Stimulated activated CD4-positive, alpha-beta T cell treated with anti-CD3 and anti-CD28 coated beads, Interleukin-4, amount 100 ng/mL, for 4 hours (primary cell): ENCODE measurements around the gene LGALS12.
"Not testable (repeated sequence)": the region's sequence is repeated elsewhere in the genome, so short reads cannot be mapped to it uniquely, and the experiment has no call there.

Source experiments
- DNase-seq, 2 experiments: peaks; one replicate each; pipeline ENCODE4 v3.0.0-alpha.2; 2020

Gene LGALS12

DNA sequence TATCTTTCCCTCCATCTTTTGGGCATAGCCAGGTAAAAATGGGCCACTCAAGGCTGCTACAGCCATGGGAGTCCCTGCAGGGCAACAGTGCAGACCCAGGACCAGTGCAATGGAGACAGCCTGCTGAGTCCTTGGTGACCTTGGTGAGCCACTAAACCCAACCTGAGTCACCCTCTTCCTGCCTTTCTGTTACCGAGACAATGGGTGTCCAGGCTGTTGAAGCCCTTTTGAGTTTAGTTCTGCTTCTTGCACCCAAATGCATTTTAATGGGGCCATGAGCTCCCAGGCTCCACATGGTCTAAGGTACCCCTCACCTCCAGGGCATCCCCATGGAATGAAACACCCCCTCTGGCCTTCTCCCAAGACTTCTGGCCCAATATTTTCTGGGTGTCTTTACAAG is 29.9 kb downstream of the LGALS12 start:
- DNase-seq: no peak

DNA sequence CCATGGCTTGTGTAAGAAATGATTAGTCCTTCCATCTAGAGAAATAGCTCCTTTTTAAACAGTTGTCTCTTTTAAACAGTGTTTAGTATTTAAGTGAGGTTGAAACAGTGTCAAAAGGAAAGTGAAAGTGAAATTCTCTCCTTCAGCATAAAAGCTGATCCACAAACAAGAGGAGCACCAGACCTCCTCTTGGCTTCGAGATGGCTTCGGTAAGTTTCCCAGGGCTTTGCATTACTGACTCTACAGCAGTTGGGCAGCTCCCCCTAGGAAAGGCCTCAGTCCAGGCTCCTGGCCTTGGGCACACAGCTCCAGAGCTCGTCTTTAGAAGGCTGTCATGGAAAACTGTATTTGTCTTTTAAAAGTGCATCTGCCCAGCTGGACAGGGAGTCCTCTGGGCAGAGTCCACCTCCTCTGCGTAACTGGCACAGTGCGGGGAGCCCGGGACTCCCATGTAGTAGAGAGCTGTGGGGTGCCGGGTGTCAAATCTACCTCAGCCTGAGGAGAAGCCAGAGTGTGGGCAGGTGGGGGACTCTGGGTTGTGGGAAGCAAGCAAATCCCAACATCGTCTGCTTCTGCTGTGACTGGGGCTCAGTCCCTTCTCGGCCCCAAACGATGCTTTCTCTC is 30.9 kb downstream of the LGALS12 start, which contains the start of gene PLAAT4:
TSS of gene PLAAT4 (plus strand) at position 140 of the 624 bp plus-strand sequence. CDS start at position 201, 61 bp downstream.
- peak in 1 of 2 experiments; percentile 26 for DNase-seq

DNA sequence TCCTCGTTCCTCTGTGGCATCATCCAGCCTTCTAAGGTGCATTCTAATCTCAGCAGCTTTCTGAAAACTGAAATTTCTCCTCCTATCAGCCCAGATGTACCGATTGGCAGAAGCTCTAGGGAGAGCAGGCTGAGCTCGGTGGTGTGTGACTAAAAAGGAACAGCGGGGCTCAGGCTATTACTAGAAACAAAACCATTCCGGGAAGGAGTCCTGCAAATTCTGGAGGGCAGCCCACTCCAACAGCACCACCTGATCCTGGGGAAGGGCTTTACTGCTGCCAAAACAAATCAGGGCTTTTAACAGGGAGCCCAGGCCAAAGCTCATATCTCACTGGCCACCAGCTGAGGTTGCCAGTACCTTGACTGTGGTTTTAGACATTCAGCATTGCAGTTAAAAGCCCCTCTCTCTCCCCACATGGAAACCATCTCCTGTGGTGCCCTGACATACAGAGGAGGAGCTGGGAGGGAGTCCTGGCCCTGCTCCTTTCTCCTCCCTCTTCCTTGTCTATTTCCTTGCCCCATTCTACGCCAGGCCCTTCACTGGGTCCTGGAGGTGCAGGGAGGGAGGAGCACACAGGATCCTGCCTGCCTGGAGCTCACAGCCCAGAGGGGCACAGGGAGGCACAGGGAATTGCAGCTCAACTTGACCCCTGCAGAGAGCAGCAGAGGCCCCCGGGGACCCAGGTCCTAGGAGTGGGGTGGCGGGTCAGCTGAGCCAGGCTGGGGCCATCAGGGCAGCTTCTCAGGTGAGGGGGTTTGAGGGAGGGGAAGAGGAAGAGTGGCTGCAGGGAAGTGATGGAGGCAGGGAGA is 31.6 kb downstream of the LGALS12 start:
- peak in 1 of 2 experiments; percentile 17 for DNase-seq

DNA sequence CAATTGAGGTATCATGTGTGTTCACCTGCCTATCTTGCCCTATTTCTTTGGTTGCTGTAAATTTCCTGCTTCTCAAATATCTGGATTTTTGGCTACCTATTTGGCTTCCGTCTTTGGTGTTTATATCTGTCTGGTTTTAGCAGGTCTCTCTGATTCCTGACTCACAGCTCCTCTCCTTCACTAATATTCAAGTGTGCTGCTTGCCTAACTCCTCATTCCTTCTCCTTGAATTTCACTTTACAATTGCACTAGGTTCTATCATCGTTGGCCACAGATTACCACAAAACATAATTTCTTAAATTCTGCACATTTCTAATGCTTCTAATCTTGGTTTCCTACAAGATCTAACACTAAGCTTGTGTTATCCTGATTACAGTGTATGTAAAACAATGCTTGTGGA is 36.6 kb downstream of the LGALS12 start:
- not testable (repeated sequence) for DNase-seq

DNA sequence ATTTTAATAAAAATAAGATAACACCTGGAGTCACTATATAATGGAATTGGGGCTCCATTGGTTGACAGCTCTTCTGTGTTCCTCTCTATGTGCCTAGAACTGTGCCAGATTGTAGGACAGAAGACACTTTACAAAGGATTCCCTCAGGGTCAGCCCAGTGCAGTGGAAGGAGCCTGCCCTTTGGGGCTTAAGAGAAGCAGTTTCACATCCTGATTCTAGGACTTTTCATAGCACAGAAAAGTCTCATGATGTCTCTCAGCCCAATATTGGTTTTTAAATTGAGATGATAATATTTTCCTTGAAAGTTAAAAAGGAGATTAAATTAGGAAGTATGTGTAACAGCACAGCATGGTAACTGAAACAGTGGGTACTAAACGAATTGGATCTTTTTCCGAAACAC is 37.8 kb downstream of the LGALS12 start:
- DNase-seq: no peak

DNA sequence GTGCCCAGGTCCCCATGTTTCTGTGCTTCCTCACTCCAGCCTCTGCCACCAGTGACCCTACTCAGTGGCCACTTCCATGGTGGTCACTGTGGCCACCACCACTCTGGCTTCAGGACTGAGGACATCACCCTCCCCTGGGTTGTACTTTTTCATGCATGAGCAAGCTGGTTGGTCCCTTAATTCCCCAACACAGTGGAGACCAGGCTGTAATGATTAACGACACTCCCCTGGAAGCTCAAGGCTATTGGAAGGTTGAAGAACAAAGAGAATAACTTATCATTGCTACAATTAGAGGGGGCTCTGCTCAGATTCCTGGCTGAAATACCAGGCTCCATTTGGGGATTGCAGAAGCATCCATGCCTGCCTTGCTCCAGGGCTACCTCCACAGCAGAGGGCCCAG is 41.2 kb downstream of the LGALS12 start:
- no peak for DNase-seq

DNA sequence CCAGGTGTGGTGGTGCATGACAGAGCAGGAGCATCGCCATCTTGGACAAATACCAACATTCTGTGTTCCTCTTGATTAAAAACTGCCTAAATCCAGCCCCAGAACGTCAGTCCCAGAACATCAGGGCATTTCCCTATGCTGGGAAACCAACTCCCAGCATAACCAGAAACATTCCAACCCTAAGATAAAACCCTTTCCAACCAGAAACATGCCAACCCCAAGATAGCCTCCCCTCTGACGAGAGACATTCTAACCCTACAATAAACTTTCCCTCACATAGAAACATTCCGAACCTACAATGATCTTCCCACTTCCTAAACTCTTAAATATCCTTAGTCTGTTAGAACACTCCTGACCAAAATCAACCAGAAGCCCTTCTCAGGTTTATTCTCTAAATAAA is 42.3 kb downstream of the LGALS12 start:
- no peak for DNase-seq

GRCh38 chr11:63549411-63549810 is 43.5 kb downstream of the LGALS12 start:
- no peak for DNase-seq

DNA sequence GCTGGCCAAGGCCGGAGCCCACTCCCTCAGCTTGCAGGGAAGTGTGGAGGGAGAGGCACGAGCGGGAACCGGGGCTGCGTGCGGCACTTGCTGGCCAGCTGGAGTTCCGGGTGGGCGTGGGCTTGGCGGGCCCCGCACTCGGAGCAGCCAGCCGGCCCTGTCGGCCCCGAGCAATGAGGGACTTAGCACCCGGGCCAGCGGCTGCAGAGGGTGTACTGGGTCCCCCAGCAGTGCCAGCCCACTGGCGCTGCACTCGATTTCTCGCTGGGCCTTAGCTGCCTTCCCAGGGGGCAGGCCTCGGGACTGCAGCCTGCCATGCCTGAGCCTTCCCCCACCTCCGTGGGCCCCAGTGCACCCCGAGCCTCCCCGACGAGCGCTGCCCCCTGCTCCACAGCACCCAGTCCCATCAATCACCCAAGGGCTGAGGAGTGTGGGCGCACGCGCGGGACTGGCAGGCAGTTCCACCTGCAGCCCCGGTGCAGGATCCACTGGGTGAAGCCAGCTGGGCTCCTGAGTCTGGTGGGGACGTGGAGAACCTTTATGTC is 44.3 kb downstream of the LGALS12 start:
- DNase-seq: not testable (repeated sequence)

DNA sequence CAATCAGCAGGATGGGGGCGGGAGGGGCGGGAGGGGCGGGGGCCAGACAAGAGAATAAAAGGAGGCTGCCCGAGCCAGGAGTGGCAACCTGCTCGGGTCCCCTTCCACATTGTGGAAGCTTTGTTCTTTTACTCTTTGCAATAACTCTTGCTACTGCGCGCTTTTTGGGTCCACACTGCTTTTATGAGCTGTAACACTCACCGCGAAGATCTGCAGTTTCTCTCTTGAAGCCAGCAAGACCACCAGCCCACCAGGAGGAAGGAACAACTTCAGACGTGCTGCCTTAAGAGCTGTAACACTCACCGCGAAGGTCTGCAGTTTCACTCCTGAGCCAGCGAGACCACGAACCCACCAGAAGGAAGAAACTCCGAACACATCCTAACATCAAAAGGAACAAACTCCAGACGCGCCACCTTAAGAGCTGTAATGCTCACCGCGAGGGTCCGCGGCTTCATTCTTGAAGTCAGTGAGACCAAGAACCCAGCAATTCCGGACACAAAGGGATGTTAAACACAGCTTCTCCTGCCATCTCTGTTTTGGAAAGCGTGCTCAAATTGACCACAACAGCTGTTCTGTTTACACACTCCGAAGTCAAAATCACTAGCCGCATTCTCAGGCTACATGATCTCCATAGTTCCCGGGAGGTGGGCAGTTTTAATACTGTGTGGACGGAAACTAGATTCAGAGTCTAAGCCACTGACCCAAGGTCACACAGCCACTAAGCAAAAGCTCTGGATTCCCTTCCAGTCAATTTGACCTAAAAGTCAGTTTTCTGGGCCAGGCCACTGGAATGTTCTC is 45.4 kb downstream of the LGALS12 start:
- peak in 1 of 2 experiments; percentile 19 for DNase-seq

DNA sequence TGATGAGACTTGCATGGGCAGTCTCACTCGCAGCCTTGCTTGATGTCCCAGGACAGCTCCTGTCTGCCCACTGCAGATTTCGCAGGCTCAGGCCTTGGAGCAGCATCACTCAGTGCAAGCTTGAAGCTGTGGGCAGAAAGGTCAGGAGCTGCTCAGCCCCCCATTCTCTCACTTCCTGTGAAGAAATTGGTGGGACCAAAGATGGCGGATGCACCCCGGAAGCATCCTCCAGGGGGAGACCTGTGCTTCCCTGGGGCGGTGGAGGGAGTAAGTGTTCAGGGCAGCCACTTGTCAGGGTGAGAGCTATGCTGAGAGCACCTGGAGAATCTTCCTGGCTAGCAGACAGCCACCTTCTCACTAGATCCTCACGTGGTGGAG is 46.0 kb downstream of the LGALS12 start:
- no peak for DNase-seq

- no peak for DNase-seq
Observed at GRCh38 chr11:63552921-63553320, 47.0 kb downstream of the LGALS12 start.

- DNase-seq: peak; percentile 29 to 51
Observed at GRCh38 chr11:63553759-63554158, 47.9 kb downstream of the LGALS12 start.

- DNase-seq: no peak
Observed at GRCh38 chr11:63554877-63555223, 49.0 kb downstream of the LGALS12 start.

DNA sequence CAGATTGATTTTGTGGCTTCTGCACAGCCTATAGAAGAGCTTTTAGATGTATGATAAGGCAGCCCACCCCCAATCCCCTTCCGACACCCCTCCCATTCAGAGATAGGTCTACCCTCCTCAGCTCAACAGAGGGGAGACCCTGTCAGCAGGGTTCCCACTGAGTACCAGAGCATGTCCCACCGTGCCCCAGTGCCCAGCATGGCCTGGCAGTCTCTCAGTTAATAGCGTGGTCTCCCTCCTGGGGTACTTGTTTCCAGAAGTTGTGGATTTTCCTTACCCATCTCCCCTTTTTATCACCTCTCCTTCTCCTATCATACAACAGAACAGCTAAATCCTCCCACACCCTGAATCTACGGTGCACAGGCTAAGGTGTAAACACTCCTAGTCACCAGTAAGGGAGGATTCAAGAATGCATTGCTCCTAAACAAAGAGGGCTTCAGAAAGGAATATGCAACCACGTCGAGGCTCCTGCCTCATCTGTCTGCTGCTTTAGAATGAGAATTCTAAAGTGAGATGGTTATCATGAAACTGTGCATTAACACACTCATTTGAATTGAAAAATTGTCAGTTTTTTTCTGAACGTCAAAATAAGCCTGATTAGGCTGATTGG is 50.6 kb downstream of the LGALS12 start:
- no peak for DNase-seq

DNA sequence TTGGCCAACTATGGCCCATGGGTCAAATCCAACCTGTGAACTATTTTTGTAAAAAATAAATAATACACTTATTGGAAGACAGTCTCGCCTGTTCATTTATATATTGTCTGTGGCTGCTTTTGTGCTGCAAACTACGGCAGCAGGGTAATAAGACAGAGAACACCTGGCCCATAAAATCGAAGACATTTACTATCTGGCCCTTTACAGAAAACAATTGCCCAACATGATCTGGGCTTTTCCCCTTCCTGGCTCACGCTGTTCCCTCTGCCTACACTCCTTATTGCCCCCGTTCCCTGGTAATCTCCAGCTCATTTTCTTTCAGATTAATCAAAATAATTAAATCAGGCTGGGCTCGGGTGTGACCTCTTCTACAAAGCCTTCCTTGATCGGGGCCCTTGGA is 51.7 kb downstream of the LGALS12 start:
- DNase-seq: no peak

GRCh38 chr11:63558459-63559157 is 52.7 kb downstream of the LGALS12 start:
- DNase-seq: no peak

DNA sequence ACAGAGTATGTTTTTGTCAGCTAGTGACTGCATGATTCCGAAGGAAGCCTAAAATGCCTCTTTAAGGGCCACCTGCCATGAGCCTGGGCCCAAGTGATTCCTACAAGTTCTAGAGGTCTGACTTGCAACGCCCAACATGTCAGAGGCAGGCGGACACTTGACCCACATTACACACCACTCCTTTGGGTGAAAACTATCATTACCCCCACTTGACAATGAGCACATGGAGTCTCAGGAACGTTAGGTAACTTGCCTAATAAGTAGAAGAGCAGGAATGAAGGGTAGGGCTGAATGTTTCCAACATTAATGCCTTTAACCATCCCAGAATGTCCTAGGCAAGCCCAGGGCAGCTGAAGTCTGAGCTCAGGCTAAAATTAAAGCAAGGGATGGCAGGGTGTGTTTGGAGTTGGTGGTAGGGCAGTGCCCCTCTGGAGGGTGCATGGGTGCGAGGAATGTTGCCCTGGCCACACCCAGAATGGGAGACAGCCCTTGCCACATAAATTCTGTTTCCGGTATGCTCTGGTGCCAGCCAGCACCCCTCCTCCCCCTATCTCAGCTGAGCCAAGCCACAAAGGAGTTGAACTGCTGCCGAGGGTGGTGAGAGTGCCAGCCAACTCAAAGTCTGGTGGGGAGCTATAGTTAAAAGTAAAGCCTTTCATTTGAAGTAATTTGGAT is 54.8 kb downstream of the LGALS12 start:
- no peak for DNase-seq

- DNase-seq: no peak
Observed at GRCh38 chr11:63563201-63564055, 57.5 kb downstream of the LGALS12 start, which contains the start of gene PLAAT2. Gene PLAAT2, minus strand, starts transcription at chr11:63563379. Its CDS starts 55 bp downstream, at chr11:63563324.

GRCh38 chr11:63564056-63564774 is 58.3 kb downstream of the LGALS12 start:
- peak in 1 of 2 experiments; percentile 12 for DNase-seq
